ENCODE measurements around the gene EVX2. TPM values are rescaled to one million over a fixed set of nuclear protein-coding genes. Genes with fewer than 3 reads are reported as not detected.

The EVX2 gene
- polyA plus RNA-seq, 4 donors: not detected

- H3K27ac ChIP-seq (ENCODE audit: low read depth in 1 of 3, low read length in 2 of 3): no peak within 1 kb of the TSS
- H3K4me1 ChIP-seq (ENCODE audit: control insufficient read depth in 3 of 3, insufficient read depth in 2 of 3, low read depth in 1 of 3, low read length in 2 of 3): peaks cover 0 to 9% (median 3%) of the 10 kb centered on the region in 3 donors
- H3K27me3 ChIP-seq (ENCODE audit: control insufficient read depth in 3 of 3, insufficient read depth in 3 of 3, low read length in 3 of 3): peaks cover 8 to 100% (median 84%) of the 10 kb centered on the region in 3 donors
- 7 to 14% (median 13%) methylated on average over 69 to 70 of the region's 70 CpGs for WGBS, 3 donors
- FAIRE-seq (no peak), DNase-seq (no peak)
- H3K9me3 ChIP-seq (ENCODE audit: control insufficient read depth in 2 of 2, insufficient read depth in 1 of 2, low read depth in 1 of 2, low read length in 1 of 2): peaks cover 0 to 5% of the 10 kb centered on the region in 2 donors
- H3K36me3 ChIP-seq (ENCODE audit: control insufficient read depth in 3 of 3, insufficient read depth in 2 of 3, low read depth in 1 of 3, low read length in 3 of 3): no peaks in the 10 kb centered on the region
- H3K4me3 ChIP-seq (ENCODE audit: low read depth in 1 of 3, low read length in 3 of 3): no peak within 1 kb of the TSS
Observed at GRCh38 chr2:176099728-176100546, 16.2 kb upstream of the EVX2 start, which contains the start of gene HOXD12. Gene HOXD12 (plus strand): TSS chr2:176099795. CDS start chr2:176099802, 7 bp downstream.

- H3K27me3 ChIP-seq (ENCODE audit: control insufficient read depth in 3 of 3, insufficient read depth in 3 of 3, low read length in 3 of 3): peaks cover 12 to 100% (median 81%) of the 10 kb centered on the region in 3 donors
- DNase-seq (no peak), FAIRE-seq (no peak)
- H3K9me3 ChIP-seq (ENCODE audit: control insufficient read depth in 2 of 2, insufficient read depth in 1 of 2, low read depth in 1 of 2, low read length in 1 of 2): peaks cover 0 to 2% of the 10 kb centered on the region in 2 donors
- peaks cover 0 to 9% (median 3%) of the 10 kb centered on the region in 3 donors for H3K4me1 ChIP-seq (ENCODE audit: control insufficient read depth in 3 of 3, insufficient read depth in 2 of 3, low read depth in 1 of 3, low read length in 2 of 3)
- no peak overlapping the region for H3K4me3 ChIP-seq (ENCODE audit: low read depth in 1 of 3, low read length in 3 of 3)
- 9 to 21% (median 15%) methylated on average over 30 of the region's 30 CpGs for WGBS, 3 donors
- H3K36me3 ChIP-seq (ENCODE audit: control insufficient read depth in 3 of 3, insufficient read depth in 2 of 3, low read depth in 1 of 3, low read length in 3 of 3): no peaks in the 10 kb centered on the region
- no peak overlapping the region for H3K27ac ChIP-seq (ENCODE audit: low read depth in 1 of 3, low read length in 2 of 3)
Observed at GRCh38 chr2:176099159-176099727, 15.5 kb upstream of the EVX2 start.

- WGBS, 3 donors: 5 to 9% (median 6%) methylated on average over 35 of the region's 35 CpGs
Observed at GRCh38 chr2:176098366-176099158, 14.8 kb upstream of the EVX2 start.

GRCh38 chr2:176097820-176098365 is 14.1 kb upstream of the EVX2 start:
- Histone ChIP-seq H3K9me3 (ENCODE audit: control insufficient read depth in 2 of 2, insufficient read depth in 1 of 2, low read depth in 1 of 2, low read length in 1 of 2) (peaks cover 0 to 2% of the 10 kb centered on the region in 2 donors), H3K27ac (ENCODE audit: low read depth in 1 of 3, low read length in 2 of 3) (no peak overlapping the region), H3K4me3 (ENCODE audit: low read depth in 1 of 3, low read length in 3 of 3) (peak overlapping the region in 1 of 3 donors; percentile 48), H3K27me3 (ENCODE audit: control insufficient read depth in 3 of 3, insufficient read depth in 3 of 3, low read length in 3 of 3) (peaks cover 18 to 99% (median 82%) of the 10 kb centered on the region in 3 donors), H3K4me1 (ENCODE audit: control insufficient read depth in 3 of 3, insufficient read depth in 2 of 3, low read depth in 1 of 3, low read length in 2 of 3) (peaks cover 0 to 13% (median 3%) of the 10 kb centered on the region in 3 donors), H3K36me3 (ENCODE audit: control insufficient read depth in 3 of 3, insufficient read depth in 2 of 3, low read depth in 1 of 3, low read length in 3 of 3) (no peaks in the 10 kb centered on the region)
- 3 to 4% (median 3%) methylated on average over 18 of the region's 18 CpGs for WGBS, 3 donors
- no peak for DNase-seq
- FAIRE-seq: no peak

More at GRCh38 chr2:176098366-176099158, 14.8 kb upstream of the EVX2 start:
- FAIRE-seq (no peak), DNase-seq (no peak)
- peaks cover 0 to 2% of the 10 kb centered on the region in 2 donors for H3K9me3 ChIP-seq (ENCODE audit: control insufficient read depth in 2 of 2, insufficient read depth in 1 of 2, low read depth in 1 of 2, low read length in 1 of 2)
- H3K27ac ChIP-seq (ENCODE audit: low read depth in 1 of 3, low read length in 2 of 3): no peak overlapping the region
- peaks cover 0 to 9% (median 3%) of the 10 kb centered on the region in 3 donors for H3K4me1 ChIP-seq (ENCODE audit: control insufficient read depth in 3 of 3, insufficient read depth in 2 of 3, low read depth in 1 of 3, low read length in 2 of 3)
- H3K4me3 ChIP-seq (ENCODE audit: low read depth in 1 of 3, low read length in 3 of 3): no peak overlapping the region
- H3K27me3 ChIP-seq (ENCODE audit: control insufficient read depth in 3 of 3, insufficient read depth in 3 of 3, low read length in 3 of 3): peaks cover 12 to 100% (median 79%) of the 10 kb centered on the region in 3 donors
- no peaks in the 10 kb centered on the region for H3K36me3 ChIP-seq (ENCODE audit: control insufficient read depth in 3 of 3, insufficient read depth in 2 of 3, low read depth in 1 of 3, low read length in 3 of 3)

- FAIRE-seq (no peak), DNase-seq (peak; percentile 62 to 79)
- no peaks in the 10 kb centered on the region for H3K9me3 ChIP-seq (ENCODE audit: control insufficient read depth in 2 of 2, insufficient read depth in 1 of 2, low read depth in 1 of 2, low read length in 1 of 2)
- WGBS, 3 donors: 0 to 2% (median 1%) methylated on average over 44 to 45 of the region's 45 CpGs
- peak overlapping the region in 2 of 3 donors; percentile 31 to 48 for H3K4me3 ChIP-seq (ENCODE audit: low read depth in 1 of 3, low read length in 3 of 3)
- no peak overlapping the region for H3K27ac ChIP-seq (ENCODE audit: low read depth in 1 of 3, low read length in 2 of 3)
- no peaks in the 10 kb centered on the region for H3K36me3 ChIP-seq (ENCODE audit: control insufficient read depth in 3 of 3, insufficient read depth in 2 of 3, low read depth in 1 of 3, low read length in 3 of 3)
- peaks cover 18 to 95% (median 78%) of the 10 kb centered on the region in 3 donors for H3K27me3 ChIP-seq (ENCODE audit: control insufficient read depth in 3 of 3, insufficient read depth in 3 of 3, low read length in 3 of 3)
- peaks cover 0 to 13% (median 3%) of the 10 kb centered on the region in 3 donors for H3K4me1 ChIP-seq (ENCODE audit: control insufficient read depth in 3 of 3, insufficient read depth in 2 of 3, low read depth in 1 of 3, low read length in 2 of 3)
Observed at GRCh38 chr2:176096986-176097819, 13.4 kb upstream of the EVX2 start.

GRCh38 chr2:176096243-176096985 is 12.7 kb upstream of the EVX2 start:
- 6 to 9% (median 8%) methylated on average over 16 of the region's 16 CpGs for WGBS, 3 donors
- no peaks in the 10 kb centered on the region for H3K36me3 ChIP-seq (ENCODE audit: control insufficient read depth in 3 of 3, insufficient read depth in 2 of 3, low read depth in 1 of 3, low read length in 3 of 3)
- no peak for FAIRE-seq
- DNase-seq: peak; percentile 29 to 53
- H3K4me1 ChIP-seq (ENCODE audit: control insufficient read depth in 3 of 3, insufficient read depth in 2 of 3, low read depth in 1 of 3, low read length in 2 of 3): peaks cover 0 to 13% (median 3%) of the 10 kb centered on the region in 3 donors
- H3K9me3 ChIP-seq (ENCODE audit: control insufficient read depth in 2 of 2, insufficient read depth in 1 of 2, low read depth in 1 of 2, low read length in 1 of 2): no peaks in the 10 kb centered on the region
- H3K27ac ChIP-seq (ENCODE audit: low read depth in 1 of 3, low read length in 2 of 3): no peak overlapping the region
- peaks cover 18 to 95% (median 78%) of the 10 kb centered on the region in 3 donors for H3K27me3 ChIP-seq (ENCODE audit: control insufficient read depth in 3 of 3, insufficient read depth in 3 of 3, low read length in 3 of 3)
- H3K4me3 ChIP-seq (ENCODE audit: low read depth in 1 of 3, low read length in 3 of 3): peak overlapping the region in 2 of 3 donors; percentile 31 to 48

- H3K36me3 ChIP-seq (ENCODE audit: control insufficient read depth in 3 of 3, insufficient read depth in 2 of 3, low read depth in 1 of 3, low read length in 3 of 3): no peaks in the 10 kb centered on the region
- H3K4me1 ChIP-seq (ENCODE audit: control insufficient read depth in 3 of 3, insufficient read depth in 2 of 3, low read depth in 1 of 3, low read length in 2 of 3): peaks cover 0 to 13% (median 3%) of the 10 kb centered on the region in 3 donors
- FAIRE-seq: no peak
- WGBS, 3 donors: 12 to 25% (median 14%) methylated on average over 5 of the region's 5 CpGs
- H3K27ac ChIP-seq (ENCODE audit: low read depth in 1 of 3, low read length in 2 of 3): no peak overlapping the region
- H3K4me3 ChIP-seq (ENCODE audit: low read depth in 1 of 3, low read length in 3 of 3): no peak overlapping the region
- no peaks in the 10 kb centered on the region for H3K9me3 ChIP-seq (ENCODE audit: control insufficient read depth in 2 of 2, insufficient read depth in 1 of 2, low read depth in 1 of 2, low read length in 1 of 2)
- peaks cover 23 to 95% (median 74%) of the 10 kb centered on the region in 3 donors for H3K27me3 ChIP-seq (ENCODE audit: control insufficient read depth in 3 of 3, insufficient read depth in 3 of 3, low read length in 3 of 3)
- no peak for DNase-seq
Observed at GRCh38 chr2:176095421-176095820, 11.7 kb upstream of the EVX2 start.

All from small intestine (tissue), 7 donors.